ENCODE results near the gene TOMT.

DNA sequence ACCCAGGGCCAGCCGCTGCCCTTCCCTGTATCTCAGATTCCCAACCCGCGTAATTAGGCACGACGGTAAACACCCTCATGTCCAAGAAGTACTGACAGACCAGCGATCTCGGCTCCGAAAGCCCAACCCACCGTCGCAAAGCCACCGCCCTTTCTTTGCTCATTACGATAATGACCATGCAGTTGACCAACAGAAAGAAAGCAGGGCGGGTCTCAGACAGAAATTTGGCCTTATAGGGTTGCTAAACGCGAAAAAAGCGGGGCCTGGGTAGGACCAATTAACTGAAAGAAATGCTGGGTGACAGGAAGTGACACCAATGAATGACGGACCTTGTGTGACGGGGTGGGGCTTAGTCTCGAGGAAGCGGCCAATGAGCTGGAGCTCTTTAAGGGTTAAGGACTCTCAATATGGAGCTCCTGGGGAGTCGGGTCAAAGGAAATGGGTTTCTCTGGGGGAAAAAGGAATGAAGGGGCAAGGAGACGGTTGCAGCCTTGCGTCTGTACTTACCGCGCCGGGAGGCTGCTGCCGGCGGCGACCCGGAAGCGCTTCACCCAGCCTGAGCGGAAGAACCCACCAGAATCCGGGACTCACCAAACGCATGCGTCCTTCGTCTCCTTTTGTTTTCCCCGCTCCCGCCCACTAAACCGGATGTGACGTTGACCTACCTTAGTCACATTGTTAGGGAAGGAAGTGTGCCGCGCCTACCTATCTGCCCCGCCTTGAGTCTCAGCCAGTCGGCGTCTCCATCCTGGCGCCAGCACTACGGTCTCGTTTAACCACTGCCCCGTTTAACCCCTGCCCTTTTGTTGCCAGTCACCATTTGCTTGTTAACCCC is 6.6 kb downstream of the TOMT start, which contains the start of gene ANAPC15:
- TF ChIP-seq, protein P1, sequence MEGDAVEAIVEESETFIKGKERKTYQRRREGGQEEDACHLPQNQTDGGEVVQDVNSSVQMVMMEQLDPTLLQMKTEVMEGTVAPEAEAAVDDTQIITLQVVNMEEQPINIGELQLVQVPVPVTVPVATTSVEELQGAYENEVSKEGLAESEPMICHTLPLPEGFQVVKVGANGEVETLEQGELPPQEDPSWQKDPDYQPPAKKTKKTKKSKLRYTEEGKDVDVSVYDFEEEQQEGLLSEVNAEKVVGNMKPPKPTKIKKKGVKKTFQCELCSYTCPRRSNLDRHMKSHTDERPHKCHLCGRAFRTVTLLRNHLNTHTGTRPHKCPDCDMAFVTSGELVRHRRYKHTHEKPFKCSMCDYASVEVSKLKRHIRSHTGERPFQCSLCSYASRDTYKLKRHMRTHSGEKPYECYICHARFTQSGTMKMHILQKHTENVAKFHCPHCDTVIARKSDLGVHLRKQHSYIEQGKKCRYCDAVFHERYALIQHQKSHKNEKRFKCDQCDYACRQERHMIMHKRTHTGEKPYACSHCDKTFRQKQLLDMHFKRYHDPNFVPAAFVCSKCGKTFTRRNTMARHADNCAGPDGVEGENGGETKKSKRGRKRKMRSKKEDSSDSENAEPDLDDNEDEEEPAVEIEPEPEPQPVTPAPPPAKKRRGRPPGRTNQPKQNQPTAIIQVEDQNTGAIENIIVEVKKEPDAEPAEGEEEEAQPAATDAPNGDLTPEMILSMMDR (IDR thresholded peaks at IDR 0.05) = no peak
- no peak for TF ChIP-seq ZFX (IDR thresholded peaks at IDR 0.05; ENCODE audit: borderline replicate concordance)

All from 22Rv1 (cell line).